Small intestine (tissue), 7 donors: ENCODE results near the gene PNMA6F. TPM values are rescaled to one million over a fixed set of nuclear protein-coding genes. Genes with fewer than 3 reads are reported as not detected.

Source experiments
- DNase-seq, 2 donors: peaks; one replicate each; pipeline versions ENCODE4 v3.0.0 to v3.0.0-alpha.2; 2013
- FAIRE-seq: peaks from 2 replicates; lab custom pipeline; 2012; peaks lifted over from hg19 to GRCh38; lab: Jason Lieb, UNC
- H3K27ac ChIP-seq, 3 donors: one replicate each; pipeline ENCODE4 v1.5.1; 2013; ENCODE audit warnings: low read length in 2 of 3, mild to moderate bottlenecking in 2 of 3, control low read depth in 1 of 3, inconsistent platforms in 1 of 3, low read depth in 1 of 3, moderate library complexity in 1 of 3
- H3K27me3 ChIP-seq, 3 donors: one replicate each; pipeline ENCODE4 v1.6.1; 2013; ENCODE audit warnings: low read length in 3 of 3, inconsistent platforms in 1 of 3; ENCODE audit not compliant: control insufficient read depth in 3 of 3, insufficient read depth in 3 of 3
- H3K36me3 ChIP-seq, 3 donors: one replicate each; pipeline ENCODE4 v1.6.1; 2013; ENCODE audit warnings: low read length in 3 of 3, inconsistent platforms in 1 of 3, low read depth in 1 of 3, mild to moderate bottlenecking in 1 of 3, moderate library complexity in 1 of 3; ENCODE audit not compliant: control insufficient read depth in 3 of 3, insufficient read depth in 2 of 3
- H3K4me1 ChIP-seq, 3 donors: one replicate each; pipeline ENCODE4 v1.6.1; 2013; ENCODE audit warnings: low read length in 2 of 3, inconsistent platforms in 1 of 3, low read depth in 1 of 3, mild to moderate bottlenecking in 1 of 3, moderate library complexity in 1 of 3; ENCODE audit not compliant: control insufficient read depth in 3 of 3, insufficient read depth in 2 of 3
- H3K4me3 ChIP-seq, 3 donors: one replicate each; pipeline ENCODE4 v1.5.1; 2013; ENCODE audit warnings: low read length in 3 of 3, control low read depth in 1 of 3, inconsistent platforms in 1 of 3, low read depth in 1 of 3, mild to moderate bottlenecking in 1 of 3, moderate library complexity in 1 of 3
- H3K9me3 ChIP-seq, 2 donors: one replicate each; pipeline ENCODE4 v1.6.1; 2013; ENCODE audit warnings: low read depth in 1 of 2, low read length in 1 of 2; ENCODE audit not compliant: control insufficient read depth in 2 of 2, insufficient read depth in 1 of 2
- WGBS, 3 donors: extraction: QIAGEN DNeasy Blood & Tissue Kit; methylation state at CpG; one replicate each; pipeline ENCODE4 v1.1.7; 2013; 5-methylcytosine and 5-hydroxymethylcytosine counted together
- polyA plus RNA-seq, 4 donors: library from polyadenylated mRNA; stranded (reverse) in 3 of 4; unstranded in 1 of 4; fragments of 200-250 nt in 3 of 4; fragments of 120-200 nt in 1 of 4; gene quantifications; one replicate each; pipeline versions ENCODE4 v1.2.1 to v1.2.3, GENCODE V29; 2013
- donor health status: healthy with polysubstance abuse.
- donor health status: control.
- donor health status: control.
- donor health status: Bipolar disorder and iron deficiency.
- donor health status: healthy.

The PNMA6F gene
- polyA plus RNA-seq, 4 donors: 0.01 TPM; not detected in 3

DNA sequence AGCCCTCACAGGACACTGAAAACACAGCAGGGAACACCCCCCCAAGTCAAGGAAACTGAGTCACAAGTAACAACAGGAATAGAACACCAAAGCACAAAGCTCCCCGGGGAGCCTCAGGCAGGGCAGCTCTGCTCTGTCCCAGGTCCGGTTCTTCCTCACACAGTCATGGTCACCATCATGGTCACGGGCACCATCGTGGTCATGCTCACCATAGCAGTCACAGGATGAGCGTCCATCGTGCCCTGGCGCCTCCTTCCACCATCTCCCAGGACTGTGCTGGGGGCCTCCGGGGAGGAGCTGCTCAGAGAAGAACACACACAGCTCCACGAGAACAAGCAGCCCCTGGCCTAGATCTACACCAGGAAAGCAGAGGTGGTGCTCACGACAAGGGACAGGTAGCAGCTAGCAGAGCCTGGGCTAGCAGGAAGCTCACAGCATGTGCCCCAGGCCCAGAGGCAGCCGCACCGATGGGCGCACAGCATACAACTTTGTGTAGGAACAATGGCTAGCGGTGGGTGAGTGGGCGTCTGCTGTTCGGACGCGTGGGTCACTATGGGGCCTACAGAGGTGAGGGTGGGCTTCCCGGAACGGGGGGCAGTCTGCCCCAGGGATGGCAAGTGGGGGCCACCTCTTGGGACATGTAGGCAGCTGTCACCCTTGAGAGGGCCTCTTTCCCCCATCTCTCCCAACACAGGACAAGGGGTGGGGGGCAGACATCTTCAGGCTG lies 3.4 kb downstream of the PNMA6F start:
- no peaks in the 10 kb centered on the region for H3K36me3 ChIP-seq
- H3K4me3 ChIP-seq: no peak overlapping the region
- H3K4me1 ChIP-seq: no peaks in the 10 kb centered on the region
- WGBS, 3 donors: 87 to 94% (median 90%) methylated on average over 20 of the region's 20 CpGs
- H3K27ac ChIP-seq: no peak overlapping the region
- FAIRE-seq (no peak), DNase-seq (no peak)
- peaks cover 0 to 12% (median 3%) of the 10 kb centered on the region in 3 donors for H3K27me3 ChIP-seq
- H3K9me3 ChIP-seq: no peaks in the 10 kb centered on the region

DNA sequence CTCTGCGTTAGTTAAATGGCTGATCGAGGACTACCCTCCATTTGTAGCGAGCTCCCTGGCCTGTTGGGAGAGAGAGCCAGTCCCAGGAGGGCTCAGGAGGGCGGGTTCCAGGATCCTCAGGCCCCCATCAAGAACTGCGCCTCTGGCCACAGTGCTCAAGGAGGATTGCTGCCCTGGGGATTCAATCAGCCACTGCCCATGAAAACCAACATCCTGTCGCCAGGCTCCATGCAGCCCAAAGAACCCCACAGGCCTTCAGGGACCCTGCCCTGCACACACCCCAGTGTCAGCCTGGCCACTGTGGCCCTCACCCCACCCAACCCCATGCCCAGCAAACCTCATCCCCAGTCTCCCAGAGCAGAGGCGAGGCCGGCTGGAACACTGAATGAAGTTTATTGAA lies 4.3 kb downstream of the PNMA6F start:
- Histone ChIP-seq H3K27ac (no peak overlapping the region), H3K4me3 (no peak overlapping the region), H3K9me3 (no peaks in the 10 kb centered on the region), H3K27me3 (peaks cover 0 to 12% (median 3%) of the 10 kb centered on the region in 3 donors), H3K4me1 (no peaks in the 10 kb centered on the region), H3K36me3 (no peaks in the 10 kb centered on the region)
- DNase-seq (no peak), FAIRE-seq (no peak)
- WGBS, 3 donors: 69 to 87% (median 81%) methylated on average over 7 to 8 of the region's 8 CpGs

DNA sequence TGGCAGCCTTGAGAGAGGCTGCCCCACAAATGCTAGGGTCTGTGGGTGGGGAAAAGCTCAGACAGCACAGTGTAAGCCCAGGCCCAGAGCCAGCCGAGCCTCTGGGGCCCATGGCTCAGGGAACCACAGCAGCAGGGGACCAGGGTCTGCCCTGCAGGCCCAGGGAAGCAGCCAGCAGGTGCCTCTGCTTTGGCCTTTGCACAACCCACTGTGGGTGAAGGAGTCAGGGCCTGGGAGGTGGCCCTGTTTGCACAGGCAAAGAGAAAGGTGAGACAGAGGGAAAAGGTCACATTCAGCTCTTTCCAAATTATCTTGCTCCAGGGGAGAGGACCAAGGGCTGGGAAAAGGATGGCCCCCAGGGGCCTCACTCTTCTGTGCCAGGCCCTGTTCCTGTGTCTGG lies 8.7 kb downstream of the PNMA6F start:
- Histone ChIP-seq H3K36me3 (no peaks in the 10 kb centered on the region), H3K9me3 (no peaks in the 10 kb centered on the region), H3K4me3 (no peak overlapping the region), H3K27me3 (peaks cover 0 to 2% (median 0%) of the 10 kb centered on the region in 3 donors), H3K27ac (no peak overlapping the region), H3K4me1 (no peaks in the 10 kb centered on the region)
- FAIRE-seq (no peak), DNase-seq (no peak)
- WGBS, 3 donors: 50 to 79% (median 75%) methylated on average over 1 of the region's 1 CpG

DNA sequence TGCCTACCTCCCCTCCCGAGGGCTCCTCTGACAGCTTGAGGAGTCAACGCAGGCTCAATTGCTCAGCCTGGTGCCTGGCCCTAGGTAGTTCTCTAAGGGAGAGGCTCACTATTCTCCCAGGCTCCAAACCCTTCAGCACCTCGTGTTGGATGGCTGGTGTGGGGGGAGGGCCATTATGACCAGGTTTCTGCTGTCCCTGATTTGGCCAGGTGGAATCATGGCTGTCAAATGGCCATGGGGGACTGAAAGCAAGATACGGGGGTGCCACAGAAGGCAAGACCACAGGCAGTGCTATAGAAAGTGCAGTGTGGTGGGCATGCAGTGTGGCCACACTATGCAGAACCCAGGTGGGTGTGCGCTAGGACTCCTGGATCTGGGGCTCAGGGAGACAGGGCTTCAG lies 9.5 kb downstream of the PNMA6F start:
- WGBS, 3 donors: 76 to 87% (median 83%) methylated on average over 5 of the region's 5 CpGs
- FAIRE-seq (no peak), DNase-seq (no peak)
- Histone ChIP-seq H3K27me3 (peaks cover 0 to 2% (median 0%) of the 10 kb centered on the region in 3 donors), H3K9me3 (no peaks in the 10 kb centered on the region), H3K4me3 (no peak overlapping the region), H3K36me3 (no peaks in the 10 kb centered on the region), H3K4me1 (no peaks in the 10 kb centered on the region), H3K27ac (no peak overlapping the region)

DNA sequence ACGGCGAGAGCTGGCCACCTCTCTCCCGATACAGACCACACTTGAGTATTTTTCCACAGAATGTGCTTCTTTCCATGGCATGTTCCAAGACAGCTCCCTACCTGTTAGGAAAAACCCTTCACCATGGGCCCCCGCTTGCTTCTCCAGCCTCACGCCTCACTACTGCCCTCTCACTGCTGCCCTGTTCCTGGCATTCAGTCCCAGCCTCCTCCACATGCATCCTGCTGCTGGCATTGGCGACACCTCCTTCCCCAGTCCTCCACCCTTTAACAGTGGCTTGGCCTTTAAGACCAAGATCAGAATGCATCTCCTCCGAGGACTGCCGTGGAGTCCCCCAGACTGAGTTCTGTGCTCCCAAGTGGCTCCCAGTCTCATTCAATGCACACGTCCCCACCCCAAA lies 10.7 kb downstream of the PNMA6F start:
- peaks cover 0 to 2% (median 0%) of the 10 kb centered on the region in 3 donors for H3K27me3 ChIP-seq
- no peaks in the 10 kb centered on the region for H3K36me3 ChIP-seq
- H3K9me3 ChIP-seq: no peaks in the 10 kb centered on the region
- 78 to 88% (median 84%) methylated on average over 9 of the region's 9 CpGs for WGBS, 3 donors
- H3K4me1 ChIP-seq: no peaks in the 10 kb centered on the region
- H3K4me3 ChIP-seq: no peak overlapping the region
- H3K27ac ChIP-seq: no peak overlapping the region
- FAIRE-seq: no peak
- no peak for DNase-seq

DNA sequence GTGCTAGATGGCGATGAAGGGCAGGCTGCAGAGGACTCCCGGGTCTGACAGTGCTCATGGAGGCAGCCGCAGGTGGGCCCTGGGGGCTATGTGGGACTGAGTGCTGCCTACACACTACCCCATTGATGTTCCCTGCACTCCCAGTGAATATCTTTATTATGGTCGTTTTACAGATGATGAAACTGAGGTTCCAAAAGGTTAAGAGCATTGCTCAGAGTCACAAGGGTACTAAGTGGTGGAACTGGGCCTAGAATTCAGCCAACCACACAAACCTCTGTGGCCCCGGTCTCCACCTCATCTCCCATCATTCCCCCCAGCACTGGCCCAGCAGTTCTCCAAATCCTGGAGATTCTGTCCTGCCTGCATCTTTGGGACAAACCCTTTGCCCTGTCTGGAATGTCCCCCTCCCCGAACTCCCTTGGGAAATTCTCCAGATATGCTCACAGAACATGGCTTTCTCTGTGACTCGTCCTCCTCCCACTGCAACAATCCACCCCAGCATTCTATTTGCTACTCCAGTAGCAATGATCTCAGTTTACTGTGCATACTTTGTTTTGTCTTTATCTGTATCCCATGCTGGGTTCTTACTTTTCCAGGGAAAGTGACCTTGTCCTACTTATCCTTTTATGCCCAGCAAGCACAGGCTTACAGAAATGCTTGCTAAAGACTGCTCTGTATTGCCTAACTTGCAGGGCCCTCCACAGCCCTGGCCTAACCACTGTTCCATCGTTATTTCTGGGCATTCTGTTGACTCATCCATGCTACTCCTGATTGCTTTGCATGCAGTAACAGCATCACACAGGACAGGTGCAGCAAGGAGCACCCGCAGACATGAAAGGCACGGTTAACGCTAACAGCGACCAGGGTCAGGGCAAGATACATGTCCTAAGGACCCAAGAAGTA lies 14.0 kb downstream of the PNMA6F start:
- H3K4me1 ChIP-seq: no peaks in the 10 kb centered on the region
- no peaks in the 10 kb centered on the region for H3K9me3 ChIP-seq
- H3K36me3 ChIP-seq: no peaks in the 10 kb centered on the region
- peaks cover 0 to 2% (median 0%) of the 10 kb centered on the region in 3 donors for H3K27me3 ChIP-seq
- no peak overlapping the region for H3K27ac ChIP-seq
- WGBS, 3 donors: 67 to 76% (median 73%) methylated on average over 12 of the region's 12 CpGs
- no peak for FAIRE-seq
- no peak for DNase-seq
- no peak overlapping the region for H3K4me3 ChIP-seq

DNA sequence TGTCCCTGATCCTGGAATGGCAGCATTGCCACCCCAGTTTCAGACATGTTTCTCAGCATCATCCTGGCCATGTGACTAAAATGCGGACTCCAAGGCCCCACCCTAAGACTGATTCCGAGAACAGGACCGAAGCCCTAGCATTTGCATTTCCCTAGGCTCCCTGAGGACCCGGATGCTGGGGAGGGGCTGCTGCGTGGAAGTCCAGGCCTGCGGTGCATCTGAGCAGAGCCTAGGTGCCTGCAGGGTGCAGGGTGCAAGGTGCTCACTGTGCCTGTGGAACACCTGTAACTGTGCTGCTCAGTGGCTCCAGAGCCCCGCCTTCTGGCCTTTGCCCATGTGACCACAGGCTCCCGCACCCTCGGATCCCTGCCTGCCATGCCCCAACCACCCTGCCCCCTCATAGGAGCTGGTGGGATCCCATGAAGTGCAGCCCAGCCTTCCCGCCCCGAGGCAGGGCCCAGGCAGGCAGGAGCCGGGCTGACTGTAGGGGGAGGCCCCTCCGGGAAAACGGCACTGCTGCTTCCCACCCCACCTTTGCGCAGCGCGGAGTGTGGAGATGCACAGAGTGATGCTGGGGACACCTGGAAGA lies 14.9 kb downstream of the PNMA6F start:
- 69 to 82% (median 73%) methylated on average over 14 to 17 of the region's 17 CpGs for WGBS, 3 donors
- Histone ChIP-seq H3K4me1 (no peaks in the 10 kb centered on the region), H3K27ac (no peak overlapping the region), H3K36me3 (no peaks in the 10 kb centered on the region), H3K27me3 (peaks cover 0 to 2% (median 2%) of the 10 kb centered on the region in 3 donors), H3K9me3 (no peaks in the 10 kb centered on the region), H3K4me3 (no peak overlapping the region)
- no peak for DNase-seq
- FAIRE-seq: no peak

DNA sequence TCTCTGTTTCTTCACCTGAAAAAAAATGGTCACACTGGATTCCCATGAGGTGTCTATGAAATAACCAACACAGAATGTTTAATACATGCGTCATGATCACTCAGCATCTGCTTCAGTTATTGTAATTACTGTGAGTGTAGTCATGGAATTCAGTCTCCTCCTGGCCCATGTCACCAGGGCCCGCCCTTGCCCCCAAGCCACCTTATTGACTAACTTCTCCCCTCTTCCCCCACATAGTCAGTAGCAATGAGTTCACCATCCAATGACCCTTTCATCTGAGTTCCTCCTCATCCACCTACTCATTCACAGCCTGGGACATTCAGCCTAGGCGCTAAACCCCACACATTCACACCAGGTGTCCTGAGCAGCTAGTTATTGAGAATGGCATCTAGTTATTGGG lies 15.6 kb downstream of the PNMA6F start:
- H3K4me1 ChIP-seq: no peaks in the 10 kb centered on the region
- no peak overlapping the region for H3K4me3 ChIP-seq
- H3K9me3 ChIP-seq: no peaks in the 10 kb centered on the region
- H3K27me3 ChIP-seq: peaks cover 0 to 2% (median under 1%) of the 10 kb centered on the region in 3 donors
- no peaks in the 10 kb centered on the region for H3K36me3 ChIP-seq
- H3K27ac ChIP-seq: no peak overlapping the region
- FAIRE-seq (no peak), DNase-seq (no peak)
- WGBS, 3 donors: 82 to 87% (median 87%) methylated on average over 3 of the region's 3 CpGs
